Measurements from ENCODE around the gene BGN.

Gene BGN

GRCh38 chrX:153515435-153515834, 20.7 kb downstream of the BGN start:
- CTCF ChIA-PET: interaction anchor here (0.9 to 2.5 kb wide), 4 partner anchors 21 to 55 kb away, joined by 3 to 10 read pairs (median 4); partner anchors contain the start of genes BGN and HAUS7
- TF ChIP-seq, protein P1, sequence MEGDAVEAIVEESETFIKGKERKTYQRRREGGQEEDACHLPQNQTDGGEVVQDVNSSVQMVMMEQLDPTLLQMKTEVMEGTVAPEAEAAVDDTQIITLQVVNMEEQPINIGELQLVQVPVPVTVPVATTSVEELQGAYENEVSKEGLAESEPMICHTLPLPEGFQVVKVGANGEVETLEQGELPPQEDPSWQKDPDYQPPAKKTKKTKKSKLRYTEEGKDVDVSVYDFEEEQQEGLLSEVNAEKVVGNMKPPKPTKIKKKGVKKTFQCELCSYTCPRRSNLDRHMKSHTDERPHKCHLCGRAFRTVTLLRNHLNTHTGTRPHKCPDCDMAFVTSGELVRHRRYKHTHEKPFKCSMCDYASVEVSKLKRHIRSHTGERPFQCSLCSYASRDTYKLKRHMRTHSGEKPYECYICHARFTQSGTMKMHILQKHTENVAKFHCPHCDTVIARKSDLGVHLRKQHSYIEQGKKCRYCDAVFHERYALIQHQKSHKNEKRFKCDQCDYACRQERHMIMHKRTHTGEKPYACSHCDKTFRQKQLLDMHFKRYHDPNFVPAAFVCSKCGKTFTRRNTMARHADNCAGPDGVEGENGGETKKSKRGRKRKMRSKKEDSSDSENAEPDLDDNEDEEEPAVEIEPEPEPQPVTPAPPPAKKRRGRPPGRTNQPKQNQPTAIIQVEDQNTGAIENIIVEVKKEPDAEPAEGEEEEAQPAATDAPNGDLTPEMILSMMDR (IDR thresholded peaks at IDR 0.05; ENCODE audit: insufficient read depth, low read length, missing control alignments): no peak
- H3K4me3 ChIP-seq (ENCODE audit: low read depth, low read length): no peak overlapping the region
- DNase-seq (ENCODE audit: low read depth, low spot score): no peak
- POLR2A ChIA-PET: interaction anchor here (2.4 kb wide), 1 partner anchor 44 kb away, joined by 9 read pairs; the partner anchor contains the start of gene HAUS7

- DNase-seq (ENCODE audit: low read depth, low spot score): no peak
- ChIA-PET CTCF (interaction anchor here (0.9 to 2.5 kb wide), 5 partner anchors 9 to 55 kb away, joined by 3 to 10 read pairs (median 3); partner anchors contain the start of genes BGN and HAUS7), POLR2A (interaction anchor here (0.6 to 2.4 kb wide), 2 partner anchors 45 to 141 kb away, joined by 5 to 9 read pairs; partner anchors contain the start of gene HAUS7)
- H3K4me3 ChIP-seq (ENCODE audit: low read depth, low read length): no peak overlapping the region
- TF ChIP-seq, protein P1 (IDR thresholded peaks at IDR 0.05; ENCODE audit: insufficient read depth, low read length, missing control alignments): no peak
These were observed 21.3 kb downstream of the BGN start for GRCh38 chrX:153516073-153516472.

DNA sequence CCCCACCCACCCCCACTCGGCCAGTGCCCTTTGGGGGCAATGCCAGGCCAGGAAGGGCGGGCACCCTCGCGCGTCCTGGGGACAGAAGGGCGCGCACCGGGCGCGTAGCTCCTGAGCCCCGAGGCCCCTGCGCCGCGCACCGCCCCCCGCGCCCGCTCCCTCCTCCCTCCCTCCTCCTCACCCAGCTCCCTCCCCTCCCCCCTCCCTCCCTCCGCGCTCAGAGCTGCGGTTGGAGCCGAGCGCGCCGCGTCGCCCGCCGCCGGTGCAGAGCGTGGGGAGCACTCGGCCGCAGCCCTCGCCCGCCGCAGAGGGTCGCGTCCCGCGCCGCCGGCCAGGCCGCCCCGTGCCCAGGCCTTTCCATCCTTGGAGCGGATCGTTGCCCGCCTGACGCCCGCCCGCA, 22.6 kb downstream of the BGN start, which contains the start of gene ATP2B3:
Gene ATP2B3, plus strand, starts transcription at position 220 of the 400 bp plus-strand sequence. CDS start 18,606 bp downstream, outside the sequence.
- CTCF ChIA-PET: no interaction called here

DNA sequence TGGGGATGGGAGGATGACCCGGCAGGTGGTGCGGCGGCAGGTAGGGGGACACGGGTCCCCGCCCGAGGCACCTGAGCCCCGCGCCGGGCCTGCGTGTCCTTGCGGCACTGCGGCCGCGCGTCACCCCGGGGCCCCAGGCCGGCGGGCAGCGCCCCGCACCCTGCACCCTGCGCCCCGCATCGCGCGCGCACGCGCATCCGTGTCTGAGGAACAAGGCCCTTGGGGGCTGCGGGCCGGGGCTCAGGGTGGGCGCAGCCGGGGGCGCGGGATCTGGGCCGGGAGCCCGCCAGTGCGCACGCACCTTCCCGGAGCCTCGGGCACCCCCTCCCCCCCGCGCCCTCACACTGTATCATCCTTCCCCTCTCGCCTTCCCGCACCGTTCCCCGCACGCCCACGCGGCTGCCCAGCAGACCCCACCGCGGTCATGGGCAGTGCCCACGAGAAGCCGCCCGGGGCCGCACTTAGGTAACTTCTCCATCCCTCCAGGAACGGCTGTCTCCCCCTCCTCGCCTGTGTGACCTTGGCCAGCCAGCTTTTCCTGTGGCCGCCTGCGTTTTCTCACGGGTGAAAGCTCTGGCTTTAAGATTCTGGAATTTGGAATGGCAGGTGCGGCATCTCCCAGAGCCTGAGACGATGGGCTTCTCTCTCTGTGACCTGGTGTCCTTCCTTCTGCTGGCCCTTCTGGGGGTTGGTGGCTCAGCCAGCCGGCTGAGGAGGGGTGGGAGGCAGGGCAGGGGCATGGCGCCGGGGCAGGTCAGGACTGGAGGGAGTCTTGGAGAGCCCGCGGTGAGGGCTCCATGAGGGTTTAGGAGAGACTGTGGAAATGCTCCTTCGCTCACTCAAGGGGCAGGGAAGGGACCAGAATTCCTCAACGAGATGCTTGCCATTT, 23.4 kb downstream of the BGN start:
- TF ChIP-seq, protein P1 (IDR thresholded peaks at IDR 0.05; ENCODE audit: insufficient read depth, low read length, missing control alignments): no peak
- DNase-seq (ENCODE audit: low read depth, low spot score): no peak
- CTCF ChIA-PET: no interaction called here
- POLR2A ChIA-PET: interaction anchor here (0.6 kb wide), 1 partner anchor 9 kb away, joined by 3 read pairs; no protein-coding TSS in a partner anchor
- no peak overlapping the region for H3K4me3 ChIP-seq (ENCODE audit: low read depth, low read length)

More for the DNA sequence above, 22.6 kb downstream of the BGN start, which contains the start of gene ATP2B3:
- DNase-seq (ENCODE audit: low read depth, low spot score): no peak
- TF ChIP-seq, protein P1 (IDR thresholded peaks at IDR 0.05; ENCODE audit: insufficient read depth, low read length, missing control alignments): no peak
- POLR2A ChIA-PET: interaction anchor here (0.6 kb wide), 1 partner anchor 8 kb away, joined by 3 read pairs; no protein-coding TSS in a partner anchor
- no peak within 1 kb of the TSS for H3K4me3 ChIP-seq (ENCODE audit: low read depth, low read length)

DNA sequence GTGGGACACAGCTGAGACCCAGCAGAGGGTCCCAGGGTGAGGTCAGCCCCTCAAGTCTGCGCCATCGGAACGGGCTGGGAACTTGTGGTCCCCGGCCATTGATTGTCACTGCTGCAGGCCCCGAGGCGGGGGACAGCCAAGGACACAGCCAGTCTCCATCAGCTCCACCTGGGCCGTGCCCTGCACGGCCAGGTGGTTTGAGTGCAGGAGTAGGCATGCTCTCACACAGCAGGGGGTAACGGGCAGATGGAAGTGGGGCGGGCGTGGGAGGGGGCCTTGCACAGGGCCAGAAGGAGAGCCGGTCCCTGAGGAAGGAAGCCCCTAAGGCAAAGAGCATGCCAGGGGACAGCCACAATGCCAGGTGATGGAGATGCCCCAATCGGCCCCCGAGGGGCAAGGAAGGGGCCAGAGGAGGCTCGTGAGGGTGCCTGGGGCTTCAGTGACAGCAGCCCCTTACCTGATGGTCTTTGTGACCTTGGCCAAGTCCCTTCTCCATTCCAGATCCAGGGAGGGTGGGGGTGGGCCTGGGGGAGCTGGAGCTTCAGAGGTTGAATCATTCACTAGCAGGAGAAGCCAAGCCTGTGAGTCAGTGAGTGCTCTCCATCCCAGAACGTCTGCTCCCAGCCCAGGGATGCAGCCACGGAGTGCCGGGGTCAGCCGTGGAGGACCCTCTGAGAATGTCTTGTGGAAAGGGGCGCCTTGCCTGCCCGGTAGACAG, 24.9 kb downstream of the BGN start:
- DNase-seq (ENCODE audit: low read depth, low spot score): no peak
- CTCF ChIA-PET: interaction anchor here (1.5 to 1.8 kb wide), 4 partner anchors 12 to 59 kb away, joined by 4 to 6 read pairs (median 5); no protein-coding TSS in a partner anchor
- POLR2A ChIA-PET: no interaction called here

More for the DNA sequence above, 24.9 kb downstream of the BGN start:
- no peak overlapping the region for H3K4me3 ChIP-seq (ENCODE audit: low read depth, low read length)
- TF ChIP-seq, protein P1 (IDR thresholded peaks at IDR 0.05; ENCODE audit: insufficient read depth, low read length, missing control alignments): no peak

All from AG04449 (cell line).